AG09309 (cell line): ENCODE results near the gene APEX2.

ENCODE experiments used
- DNase-seq: peaks from one replicate; pipeline ENCODE4 v3.0.0-alpha.2; 2010; ENCODE audit warnings: low read depth
- H3K4me3 ChIP-seq: 2 replicates; pipeline ENCODE4 v1.5.1; 2011; ENCODE audit warnings: mild to moderate bottlenecking, low read depth, low read length, moderate library complexity; ENCODE audit not compliant: control insufficient read depth
- TF ChIP-seq, protein P1 (sequence below): IDR thresholded peaks from 2 replicates; pipeline ENCODE4 v1.5.1; 2011; ENCODE audit warnings: mild to moderate bottlenecking, low read depth, low read length, inconsistent platforms; ENCODE audit not compliant: insufficient read depth, control insufficient read depth; ENCODE audit errors: missing control alignments

Gene APEX2

DNA sequence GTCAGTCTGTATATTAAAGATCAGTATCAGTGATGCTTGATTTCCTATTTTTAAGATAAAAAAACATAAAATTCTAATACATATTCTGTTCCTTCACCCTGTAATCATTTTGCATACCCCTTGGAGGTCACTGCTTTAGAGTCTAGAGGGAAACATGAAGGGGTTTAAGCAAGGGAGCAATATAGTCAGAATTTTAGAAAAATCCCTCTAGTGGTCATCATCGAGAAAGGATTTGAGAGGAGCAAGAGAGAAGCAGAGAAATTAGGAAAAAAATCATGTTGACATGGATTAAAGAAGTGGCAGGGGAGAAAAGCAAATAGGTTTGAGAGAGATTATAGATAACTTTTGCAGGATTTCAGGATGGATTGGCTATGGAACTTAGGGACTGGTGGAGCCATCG is 11.1 kb downstream of the APEX2 start:
- TF ChIP-seq, protein P1, sequence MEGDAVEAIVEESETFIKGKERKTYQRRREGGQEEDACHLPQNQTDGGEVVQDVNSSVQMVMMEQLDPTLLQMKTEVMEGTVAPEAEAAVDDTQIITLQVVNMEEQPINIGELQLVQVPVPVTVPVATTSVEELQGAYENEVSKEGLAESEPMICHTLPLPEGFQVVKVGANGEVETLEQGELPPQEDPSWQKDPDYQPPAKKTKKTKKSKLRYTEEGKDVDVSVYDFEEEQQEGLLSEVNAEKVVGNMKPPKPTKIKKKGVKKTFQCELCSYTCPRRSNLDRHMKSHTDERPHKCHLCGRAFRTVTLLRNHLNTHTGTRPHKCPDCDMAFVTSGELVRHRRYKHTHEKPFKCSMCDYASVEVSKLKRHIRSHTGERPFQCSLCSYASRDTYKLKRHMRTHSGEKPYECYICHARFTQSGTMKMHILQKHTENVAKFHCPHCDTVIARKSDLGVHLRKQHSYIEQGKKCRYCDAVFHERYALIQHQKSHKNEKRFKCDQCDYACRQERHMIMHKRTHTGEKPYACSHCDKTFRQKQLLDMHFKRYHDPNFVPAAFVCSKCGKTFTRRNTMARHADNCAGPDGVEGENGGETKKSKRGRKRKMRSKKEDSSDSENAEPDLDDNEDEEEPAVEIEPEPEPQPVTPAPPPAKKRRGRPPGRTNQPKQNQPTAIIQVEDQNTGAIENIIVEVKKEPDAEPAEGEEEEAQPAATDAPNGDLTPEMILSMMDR, result peak; percentile 49

DNA sequence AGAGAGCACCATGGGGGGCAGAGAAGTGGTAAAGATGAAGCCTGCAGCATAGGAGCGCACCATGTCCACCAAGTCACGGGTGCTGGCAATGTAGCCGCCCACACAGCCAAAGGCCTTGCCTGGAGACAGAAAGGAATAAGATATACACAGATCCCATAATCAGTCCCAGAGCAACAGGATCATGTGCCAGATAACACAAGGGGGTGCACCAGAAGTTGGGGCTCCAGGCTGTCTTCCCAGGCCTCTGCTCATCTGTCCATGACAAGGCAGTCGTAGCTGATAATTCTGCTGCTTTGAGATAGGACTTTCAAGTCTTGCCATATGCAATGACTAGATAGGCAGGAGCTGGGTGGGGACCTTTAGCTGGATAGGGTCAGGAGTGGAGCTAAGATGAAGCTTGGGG is 14.7 kb downstream of the APEX2 start:
- TF ChIP-seq, protein P1, result no peak
- no peak overlapping the region for H3K4me3 ChIP-seq
- no peak for DNase-seq

More for the DNA sequence above, 11.1 kb downstream of the APEX2 start:
- no peak for DNase-seq
- H3K4me3 ChIP-seq, result no peak overlapping the region

DNA sequence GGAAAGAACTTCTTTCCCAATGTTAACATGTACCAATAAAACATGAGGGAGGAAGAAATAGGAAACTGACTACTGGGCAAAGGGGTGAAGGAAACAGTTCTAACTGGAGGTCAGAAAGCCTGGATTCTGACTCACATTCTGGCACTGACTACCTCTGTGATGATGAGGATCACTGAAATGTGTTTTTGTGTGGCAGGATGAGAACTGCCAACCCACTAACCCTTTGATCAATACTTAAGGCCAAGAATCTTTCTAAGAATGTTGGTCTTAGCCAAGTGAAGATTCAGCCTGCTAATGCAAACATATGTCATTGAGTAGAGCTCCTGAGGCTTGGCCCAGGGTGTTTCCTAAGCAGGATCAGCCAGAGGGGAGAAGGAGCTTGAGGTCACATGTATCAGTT is 26.0 kb downstream of the APEX2 start:
- TF ChIP-seq, protein P1, result no peak
- H3K4me3 ChIP-seq, result no peak overlapping the region
- DNase-seq, result no peak

DNA sequence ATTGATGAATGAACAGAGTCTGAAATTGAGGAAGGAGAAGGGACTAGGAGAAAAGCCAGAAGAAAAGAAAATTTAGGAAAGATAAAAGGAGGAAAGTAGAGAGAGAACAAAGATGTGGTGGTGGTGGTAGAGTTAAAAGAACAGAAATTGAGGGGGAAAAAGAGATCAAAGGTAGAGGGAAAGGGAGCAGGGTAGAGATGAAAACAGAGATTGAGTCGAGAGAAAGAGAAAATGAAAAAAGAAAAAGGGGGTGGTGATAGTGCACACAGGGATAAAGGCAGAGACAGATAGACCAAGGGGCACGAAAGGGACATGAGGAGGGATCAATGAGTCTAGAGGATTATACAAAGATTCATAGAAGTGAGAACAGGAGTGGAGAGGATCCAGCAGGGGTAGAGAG is 26.7 kb downstream of the APEX2 start:
- no peak for DNase-seq
- no peak overlapping the region for H3K4me3 ChIP-seq
- TF ChIP-seq, protein P1, result no peak

DNA sequence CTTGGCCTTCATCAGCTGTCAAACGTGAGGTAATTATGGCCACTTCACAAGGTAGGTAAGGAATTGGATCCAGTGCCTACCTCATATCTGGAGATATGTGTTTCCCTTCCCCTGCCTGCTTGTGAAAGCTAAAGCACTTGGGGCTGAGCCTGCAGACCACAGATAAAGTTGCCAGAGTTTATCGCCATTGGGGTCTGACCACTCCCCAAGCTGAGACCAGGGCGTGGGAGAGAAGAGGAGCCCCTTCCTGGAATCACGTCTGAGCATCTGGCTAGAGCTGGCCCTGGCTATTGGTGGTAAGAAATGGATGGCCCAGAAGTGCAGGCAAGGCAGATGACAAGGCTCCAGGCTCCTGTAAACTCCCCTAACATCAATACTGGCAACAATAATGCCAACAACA is 27.9 kb downstream of the APEX2 start:
- H3K4me3 ChIP-seq, result no peak overlapping the region
- DNase-seq, result no peak
- TF ChIP-seq, protein P1, result no peak

DNA sequence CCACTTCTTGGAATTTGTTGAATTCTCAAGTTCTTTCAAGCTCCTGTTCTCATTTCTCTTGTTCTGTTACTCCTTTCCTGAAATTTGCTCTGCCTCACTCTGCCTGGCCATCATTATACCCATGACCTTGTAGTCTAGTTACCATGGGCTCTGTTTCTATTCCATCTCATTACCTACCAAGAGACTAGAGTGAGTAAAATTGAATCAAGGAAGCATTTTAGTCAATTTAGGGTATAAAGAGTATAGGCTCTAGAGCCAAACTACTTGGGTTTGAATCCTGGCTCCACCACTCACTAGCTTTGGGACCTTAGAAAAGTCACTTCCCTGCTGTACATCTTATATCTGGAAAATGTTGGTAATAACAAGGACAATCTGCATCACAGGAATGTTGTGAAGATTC is 28.4 kb downstream of the APEX2 start:
- TF ChIP-seq, protein P1, result no peak
- no peak overlapping the region for H3K4me3 ChIP-seq
- no peak for DNase-seq

DNA sequence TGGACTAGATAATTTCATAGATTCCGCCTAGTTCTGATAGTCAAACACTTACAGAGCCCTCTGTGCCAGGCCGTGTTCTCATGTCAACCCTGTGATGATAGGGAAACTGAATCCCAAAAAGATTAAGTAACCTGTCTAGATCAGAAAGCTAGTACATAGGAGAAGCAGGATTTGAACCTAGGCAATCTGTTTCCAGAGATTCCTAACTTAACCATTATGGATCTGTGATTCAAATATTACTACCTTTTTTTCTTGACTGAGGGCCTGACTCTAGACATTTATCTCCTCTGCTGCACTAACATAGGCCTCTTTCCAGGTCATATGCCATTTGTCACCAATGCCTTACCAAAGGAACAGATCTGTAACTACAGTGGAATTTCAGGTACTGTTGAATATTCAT is 29.1 kb downstream of the APEX2 start:
- TF ChIP-seq, protein P1, result no peak

More for the DNA sequence above, 29.1 kb downstream of the APEX2 start:
- no peak for DNase-seq
- no peak overlapping the region for H3K4me3 ChIP-seq
